Endodermal cell (in vitro differentiated cells): ENCODE measurements around the gene COLQ. TPM values are rescaled to one million over a fixed set of nuclear protein-coding genes. Genes with fewer than 3 reads are reported as not detected.

ENCODE experiments used
- DNase-seq: peaks from one replicate; pipeline ENCODE4 v3.0.0-alpha.2; 2017
- H3K27ac ChIP-seq: 2 replicates; pipeline ENCODE4 v1.5.1; 2013; ENCODE audit warnings: mild to moderate bottlenecking, low read depth, low read length, moderate library complexity
- H3K27me3 ChIP-seq: 2 replicates; pipeline ENCODE4 v1.6.1; 2013; ENCODE audit warnings: mild to moderate bottlenecking, low read length, moderate library complexity; ENCODE audit not compliant: insufficient read depth, control insufficient read depth, poor library complexity, severe bottlenecking
- H3K36me3 ChIP-seq: 2 replicates; pipeline ENCODE4 v1.7.0; 2013; ENCODE audit warnings: mild to moderate bottlenecking, low read length, moderate library complexity; ENCODE audit not compliant: control insufficient read depth, insufficient read depth
- H3K4me1 ChIP-seq: one replicate; pipeline ENCODE4 v1.7.0; 2013; ENCODE audit warnings: low read length; ENCODE audit not compliant: control insufficient read depth, insufficient read depth
- H3K4me3 ChIP-seq: 2 replicates; pipeline ENCODE4 v1.5.1; 2013; ENCODE audit warnings: mild to moderate bottlenecking, low read length, moderate library complexity
- H3K9ac ChIP-seq: 2 replicates; pipeline ENCODE4 v1.6.1; 2013; ENCODE audit warnings: mild to moderate bottlenecking, low read length, moderate library complexity; ENCODE audit not compliant: poor library complexity, severe bottlenecking; ENCODE audit errors: extremely low read depth
- H3K9me3 ChIP-seq: 2 replicates; pipeline ENCODE4 v1.6.1; 2013; ENCODE audit warnings: mild to moderate bottlenecking, low read length, moderate library complexity; ENCODE audit not compliant: control insufficient read depth
- H3K27ac Mint-ChIP-seq: 2 replicates; pipeline ENCODE4 v1.8.0; 2020; ENCODE audit warnings: mixed read lengths
- H3K27me3 Mint-ChIP-seq: 2 replicates; pipeline ENCODE4 v1.8.0; 2021; ENCODE audit warnings: mild to moderate bottlenecking, mixed read lengths; ENCODE audit not compliant: insufficient read depth
- H3K36me3 Mint-ChIP-seq: 2 replicates; pipeline ENCODE4 v1.8.0; 2020; ENCODE audit warnings: low read depth, mixed read lengths
- H3K4me1 Mint-ChIP-seq: 2 replicates; pipeline ENCODE4 v1.8.0; 2020; ENCODE audit warnings: mixed read lengths
- H3K4me3 Mint-ChIP-seq: 2 replicates; pipeline ENCODE4 v1.8.0; 2020; ENCODE audit warnings: mild to moderate bottlenecking, moderate library complexity, mixed read lengths
- H3K9me3 Mint-ChIP-seq: 2 replicates; pipeline ENCODE4 v1.8.0; 2020; ENCODE audit warnings: mild to moderate bottlenecking, mixed read lengths
- CTCF ChIP-seq: fragments of 200-600 bp; sonication (generic); conservative IDR thresholded peaks from 2 replicates; pipeline ENCODE4 v1.5.0; 2021; ENCODE audit warnings: antibody characterized with exemption, mild to moderate bottlenecking
- WGBS, 2 experiments: methylation state at CpG; one replicate each; pipeline versions ENCODE4 v1.1.5 to v1.1.7; 2013; ENCODE audit warnings: missing lambda C conversion rate in 2 of 2, mixed read lengths in 1 of 2; ENCODE audit not compliant: insufficient coverage in 1 of 2, insufficient read length in 1 of 2; 5-methylcytosine and 5-hydroxymethylcytosine counted together
- total RNA-seq, 2 donors: library from RNA; stranded (reverse); fragmentation: NEBNext Ultra II Directional in 1 of 2; extraction: Animal tissue kit (Norgen Biotek cat#: 25700) in 1 of 2; gene quantifications; 2 replicates in 1 of 2; 3 replicates in 1 of 2; pipeline ENCODE4 v1.2.1, GENCODE V29; 2021

Gene COLQ
- total RNA-seq, 2 donors from 2014 or later = 3.1 to 7.3 TPM

- TF ChIP-seq CTCF = no peak
- H3K4me1 ChIP-seq = no peaks in the 10 kb centered on the region
- H3K27ac ChIP-seq = no peak overlapping the region
- H3K36me3 Mint-ChIP-seq = peaks cover 36% of the 10 kb centered on the region
- H3K9me3 ChIP-seq = no peaks in the 10 kb centered on the region
- WGBS, 2 experiments = 96 to 100% methylated on average over 2 to 3 of the region's 3 CpGs
- H3K27me3 ChIP-seq = no peaks in the 10 kb centered on the region
- no peak for DNase-seq
- no peaks in the 10 kb centered on the region for H3K4me1 Mint-ChIP-seq
- H3K9me3 Mint-ChIP-seq = no peaks in the 10 kb centered on the region
- no peak overlapping the region for H3K27ac Mint-ChIP-seq
- H3K9ac ChIP-seq = no peak overlapping the region
- H3K4me3 Mint-ChIP-seq = no peak overlapping the region
- H3K27me3 Mint-ChIP-seq = no peaks in the 10 kb centered on the region
- no peak overlapping the region for H3K4me3 ChIP-seq
- peaks cover 36% of the 10 kb centered on the region for H3K36me3 ChIP-seq
These were observed 112.3 kb downstream of the COLQ start for GRCh38 chr3:15409239-15409638.

GRCh38 chr3:15405448-15406050 is 116.0 kb downstream of the COLQ start:
- 12% methylated on average over 2 of the region's 3 CpGs; no CpG with 5 or more reads in 1 of the 2 experiments for WGBS, 2 experiments
- no peak overlapping the region for H3K9ac ChIP-seq
- DNase-seq = peak; percentile 55
- Mint-ChIP-seq H3K27ac (no peak overlapping the region), H3K4me1 (no peaks in the 10 kb centered on the region), H3K36me3 (peaks cover 14% of the 10 kb centered on the region), H3K4me3 (no peak overlapping the region), H3K27me3 (no peaks in the 10 kb centered on the region), H3K9me3 (no peaks in the 10 kb centered on the region)
- H3K4me3 ChIP-seq = no peak overlapping the region
- peaks cover 15% of the 10 kb centered on the region for H3K36me3 ChIP-seq
- peak; percentile 90 for TF ChIP-seq CTCF
- H3K27me3 ChIP-seq = no peaks in the 10 kb centered on the region
- H3K9me3 ChIP-seq = no peaks in the 10 kb centered on the region
- H3K4me1 ChIP-seq = no peaks in the 10 kb centered on the region
- no peak overlapping the region for H3K27ac ChIP-seq

- Histone ChIP-seq H3K9ac (no peak overlapping the region), H3K27ac (no peak overlapping the region), H3K4me3 (no peak overlapping the region), H3K4me1 (no peaks in the 10 kb centered on the region), H3K36me3 (peaks cover 7% of the 10 kb centered on the region), H3K27me3 (no peaks in the 10 kb centered on the region), H3K9me3 (no peaks in the 10 kb centered on the region)
- TF ChIP-seq CTCF = no peak
- Mint-ChIP-seq H3K9me3 (no peaks in the 10 kb centered on the region), H3K4me1 (no peaks in the 10 kb centered on the region), H3K27me3 (no peaks in the 10 kb centered on the region), H3K4me3 (no peak overlapping the region), H3K36me3 (peaks cover 8% of the 10 kb centered on the region), H3K27ac (no peak overlapping the region)
- WGBS, 2 experiments = 95 to 100% methylated on average over 1 of the region's 1 CpG
- DNase-seq = no peak
These were observed 116.7 kb downstream of the COLQ start for GRCh38 chr3:15404767-15405166.
